T-helper 1 cell treated with Interleukin-12 subunit alpha and Interleukin-12 subunit beta and Interleukin-4 antibody, amounts not matched to agents 30 ng/mL and 1 ng/mL, for 36 hours (primary cell): ENCODE measurements around the gene HDAC4. TPM values are rescaled to one million over a fixed set of nuclear protein-coding genes. Genes with fewer than 3 reads are reported as not detected.

Experiments used
- intact Hi-C: fragments of 100-400 bp; cut with micrococcal nuclease; formaldehyde crosslinking; loops from one replicate; pipeline ENCODE4 v1.15.1; 2024
- total RNA-seq: library from RNA; stranded (reverse); gene quantifications from 2 replicates; pipeline ENCODE4 v1.2.3, GENCODE V29; 2022

Gene HDAC4
- total RNA-seq, 1 donor from 2014 or later: 82.1 TPM

- intact Hi-C loops: no loop called here
These were observed 29.7 kb downstream of the HDAC4 start for GRCh38 chr2:239370876-239371725.

- intact Hi-C loops: no loop called here
These were observed 30.4 kb downstream of the HDAC4 start for GRCh38 chr2:239370403-239370802.

- intact Hi-C loops: loop anchor here (1.0 to 2.0 kb wide), 8 partner anchors 12 to 104 kb away; partner anchors contain the start of gene HDAC4
These were observed 31.1 kb downstream of the HDAC4 start for GRCh38 chr2:239369631-239370161.

GRCh38 chr2:239368906-239369552 lies 31.8 kb downstream of the HDAC4 start:
- intact Hi-C loops: loop anchor here (1.0 to 2.0 kb wide), 8 partner anchors 12 to 104 kb away; partner anchors contain the start of gene HDAC4

GRCh38 chr2:239368321-239368720 lies 32.5 kb downstream of the HDAC4 start:
- intact Hi-C loops: loop anchor here (2.0 kb wide), 1 partner anchor 94 kb away; no protein-coding TSS in a partner anchor

- intact Hi-C loops: no loop called here
These were observed 34.1 kb downstream of the HDAC4 start for GRCh38 chr2:239366740-239367139.

- intact Hi-C loops: no loop called here
These were observed 34.9 kb downstream of the HDAC4 start for GRCh38 chr2:239365782-239366435.

- intact Hi-C loops: no loop called here
These were observed 35.6 kb downstream of the HDAC4 start for GRCh38 chr2:239365071-239365781.

GRCh38 chr2:239363946-239364637 lies 36.7 kb downstream of the HDAC4 start:
- intact Hi-C loops: no loop called here

- intact Hi-C loops: no loop called here
These were observed 38.3 kb downstream of the HDAC4 start for GRCh38 chr2:239362507-239362906.

GRCh38 chr2:239361311-239361642 lies 39.5 kb downstream of the HDAC4 start:
- intact Hi-C loops: no loop called here

- intact Hi-C loops: no loop called here
These were observed 40.2 kb downstream of the HDAC4 start for GRCh38 chr2:239360421-239361310.

GRCh38 chr2:239360008-239360407 lies 40.8 kb downstream of the HDAC4 start:
- intact Hi-C loops: no loop called here

- intact Hi-C loops: no loop called here
These were observed 41.5 kb downstream of the HDAC4 start for GRCh38 chr2:239359196-239359912.

GRCh38 chr2:239358062-239358754 lies 42.6 kb downstream of the HDAC4 start:
- intact Hi-C loops: no loop called here

GRCh38 chr2:239355724-239356123 lies 45.1 kb downstream of the HDAC4 start:
- intact Hi-C loops: no loop called here

GRCh38 chr2:239355139-239355538 lies 45.7 kb downstream of the HDAC4 start:
- intact Hi-C loops: no loop called here

GRCh38 chr2:239354791-239355136 lies 46.1 kb downstream of the HDAC4 start:
- intact Hi-C loops: no loop called here
